GM12875 (cell line): Measurements from ENCODE around the gene NEBL.

Source experiments
- H3K4me3 ChIP-seq: one replicate; pipeline ENCODE4 v1.5.1; 2011; ENCODE audit warnings: low read depth, low read length, control low read depth
- TF ChIP-seq, protein P1 (sequence below): IDR thresholded peaks from 2 replicates; pipeline ENCODE4 v1.5.1; 2011; ENCODE audit warnings: low read depth, mild to moderate bottlenecking, control low read depth, inconsistent platforms, low read length, moderate library complexity, borderline replicate concordance; ENCODE audit not compliant: insufficient read depth

NEBL gene

DNA sequence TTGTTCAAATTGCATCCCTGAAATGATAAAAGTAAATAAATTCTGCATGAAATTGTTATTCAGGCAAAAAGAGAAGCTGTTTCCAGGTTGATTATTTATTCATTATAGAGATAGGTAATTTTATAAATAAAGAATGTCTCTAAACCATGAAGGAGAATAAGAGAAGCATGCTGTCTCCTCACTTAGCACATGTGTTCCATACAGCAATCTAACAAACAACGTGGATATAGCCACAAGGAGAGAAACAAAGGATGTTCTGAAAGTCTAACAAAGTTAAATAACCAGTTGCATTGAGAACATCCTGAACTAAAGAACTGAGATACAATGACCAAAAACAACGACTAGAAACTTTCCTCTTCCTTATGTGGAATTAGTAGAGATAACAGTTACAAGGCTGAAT lies 50.8 kb downstream of the NEBL start:
- H3K4me3 ChIP-seq = no peak overlapping the region
- TF ChIP-seq, protein P1, sequence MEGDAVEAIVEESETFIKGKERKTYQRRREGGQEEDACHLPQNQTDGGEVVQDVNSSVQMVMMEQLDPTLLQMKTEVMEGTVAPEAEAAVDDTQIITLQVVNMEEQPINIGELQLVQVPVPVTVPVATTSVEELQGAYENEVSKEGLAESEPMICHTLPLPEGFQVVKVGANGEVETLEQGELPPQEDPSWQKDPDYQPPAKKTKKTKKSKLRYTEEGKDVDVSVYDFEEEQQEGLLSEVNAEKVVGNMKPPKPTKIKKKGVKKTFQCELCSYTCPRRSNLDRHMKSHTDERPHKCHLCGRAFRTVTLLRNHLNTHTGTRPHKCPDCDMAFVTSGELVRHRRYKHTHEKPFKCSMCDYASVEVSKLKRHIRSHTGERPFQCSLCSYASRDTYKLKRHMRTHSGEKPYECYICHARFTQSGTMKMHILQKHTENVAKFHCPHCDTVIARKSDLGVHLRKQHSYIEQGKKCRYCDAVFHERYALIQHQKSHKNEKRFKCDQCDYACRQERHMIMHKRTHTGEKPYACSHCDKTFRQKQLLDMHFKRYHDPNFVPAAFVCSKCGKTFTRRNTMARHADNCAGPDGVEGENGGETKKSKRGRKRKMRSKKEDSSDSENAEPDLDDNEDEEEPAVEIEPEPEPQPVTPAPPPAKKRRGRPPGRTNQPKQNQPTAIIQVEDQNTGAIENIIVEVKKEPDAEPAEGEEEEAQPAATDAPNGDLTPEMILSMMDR = no peak

DNA sequence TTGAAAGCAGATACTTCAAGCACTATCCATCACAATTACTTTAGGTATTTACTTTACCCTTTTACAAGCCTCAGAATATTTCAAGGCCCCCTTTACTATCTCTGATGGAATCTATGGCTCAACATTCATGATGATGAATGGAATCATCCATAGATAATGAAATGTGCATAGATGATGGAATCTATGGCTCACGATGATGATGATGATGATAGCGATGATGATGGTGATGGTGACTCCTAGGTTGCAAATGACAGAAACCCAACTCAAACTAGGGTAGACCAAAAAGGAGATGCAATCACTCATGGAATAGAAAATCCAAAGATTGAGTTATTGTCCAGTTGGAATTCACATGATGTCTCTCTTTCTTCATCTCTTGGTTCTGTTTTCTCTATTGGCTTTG lies 55.7 kb downstream of the NEBL start:
- no peak overlapping the region for H3K4me3 ChIP-seq
- TF ChIP-seq, protein P1 = no peak

DNA sequence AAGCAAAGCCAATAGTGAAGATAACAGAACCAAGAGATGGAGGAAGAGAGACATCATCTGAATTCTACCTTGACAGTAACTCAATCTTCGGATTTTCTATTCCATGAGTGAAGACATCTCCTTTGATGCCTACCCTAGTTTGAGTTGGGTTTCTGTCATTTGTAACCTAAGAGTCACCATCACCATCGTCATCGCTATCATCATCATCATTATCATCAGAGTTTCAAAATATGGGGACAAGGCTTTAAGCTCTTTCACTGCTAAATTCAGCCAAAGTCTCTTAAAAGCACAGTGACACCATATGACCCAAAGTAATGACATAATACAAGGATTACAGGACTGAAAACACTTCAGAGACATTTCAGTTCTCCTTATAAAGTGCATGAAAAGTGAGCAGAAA lies 57.2 kb downstream of the NEBL start:
- TF ChIP-seq, protein P1 = no peak
- no peak overlapping the region for H3K4me3 ChIP-seq

DNA sequence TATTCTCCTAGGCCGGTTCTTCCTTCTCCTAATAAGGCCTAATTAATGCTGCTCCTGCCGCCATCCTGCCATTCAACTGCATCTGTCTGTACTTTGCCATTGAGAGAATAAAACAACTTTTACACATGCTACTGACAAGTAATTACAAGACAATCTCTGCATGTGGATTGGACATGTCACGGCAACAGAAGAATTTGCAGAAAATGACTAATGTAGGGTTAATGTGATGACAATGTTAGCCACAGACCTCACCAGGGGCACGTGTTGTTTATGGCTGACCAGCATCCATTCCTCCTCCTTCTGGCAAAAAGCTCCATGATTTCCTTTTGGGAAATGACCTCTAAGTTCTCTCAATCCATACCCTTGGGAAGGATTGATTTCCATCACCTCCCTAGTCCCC lies 58.0 kb downstream of the NEBL start:
- TF ChIP-seq, protein P1 = no peak

DNA sequence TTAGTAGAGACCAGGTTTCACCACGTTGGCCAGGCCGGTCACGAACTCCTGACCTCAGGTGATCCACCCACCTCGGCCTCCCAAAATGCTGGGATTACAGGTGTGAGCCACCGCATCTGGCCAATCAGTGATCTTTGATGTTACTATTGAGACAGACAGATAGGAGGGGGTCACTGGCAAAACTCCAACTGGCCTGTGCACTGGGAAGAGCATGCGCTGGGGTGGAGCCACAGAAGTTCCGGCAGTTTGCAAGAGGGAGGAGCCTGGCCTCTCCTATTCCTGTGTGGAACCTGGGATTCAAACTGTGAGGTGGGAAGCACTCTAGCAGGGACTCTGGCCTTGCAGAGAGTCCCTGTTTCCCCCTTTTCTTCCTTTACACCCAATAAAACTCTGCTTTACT lies 60.7 kb downstream of the NEBL start:
- H3K4me3 ChIP-seq = no peak overlapping the region
- TF ChIP-seq, protein P1 = no peak

More for the DNA sequence above, 58.0 kb downstream of the NEBL start:
- H3K4me3 ChIP-seq = no peak overlapping the region

DNA sequence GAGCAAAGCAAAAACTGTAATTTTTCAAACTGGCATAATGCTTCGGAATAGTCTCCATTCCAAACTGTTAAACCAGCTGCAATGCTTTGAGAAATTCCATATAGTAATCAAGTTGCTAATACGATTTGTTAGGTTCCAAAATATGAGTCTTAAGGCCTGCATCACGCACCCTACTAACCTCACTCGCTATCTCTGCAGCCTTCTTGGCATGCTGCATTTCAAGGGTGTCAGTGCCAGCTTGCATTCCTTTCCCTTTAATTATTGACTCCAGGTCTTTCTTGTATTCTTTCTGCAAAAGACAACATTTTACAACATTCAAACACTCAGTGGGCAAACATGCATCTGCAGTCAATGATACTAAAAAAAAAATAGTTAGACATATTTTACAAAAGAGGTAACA lies 61.8 kb downstream of the NEBL start:
- no peak overlapping the region for H3K4me3 ChIP-seq
- TF ChIP-seq, protein P1 = no peak

DNA sequence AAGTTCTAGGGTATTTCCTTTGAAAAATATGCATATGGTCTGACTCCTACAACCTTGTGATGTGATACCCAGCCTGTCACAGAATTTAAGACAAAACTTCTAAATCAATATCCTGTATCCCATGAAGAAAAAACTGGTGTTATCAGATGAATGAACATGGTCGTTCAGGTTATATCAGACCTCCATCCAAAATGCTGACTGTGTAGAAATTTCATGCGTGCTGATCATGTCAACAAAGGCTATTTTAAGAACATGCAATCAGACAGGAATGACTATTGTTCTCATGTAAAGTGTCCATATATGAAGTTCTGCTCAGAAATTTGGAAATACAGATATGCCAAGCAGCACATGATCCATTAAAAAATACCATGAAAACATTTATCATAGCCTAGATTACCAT lies 62.3 kb downstream of the NEBL start:
- TF ChIP-seq, protein P1 = no peak
- H3K4me3 ChIP-seq = no peak overlapping the region
